HG03558 (cell line): ENCODE measurements around the gene ZNF655.
"Not testable (repeated sequence)": the region's sequence is repeated elsewhere in the genome, so short reads cannot be mapped to it uniquely, and the experiment has no call there.

Source experiments
- ATAC-seq: cut with Tn5 transposase; IDR thresholded peaks from one replicate; pipeline ENCODE4 v1.9.1; 2021; ENCODE audit warnings: moderate number of reproducible peaks; ENCODE audit not compliant: unreplicated experiment; ENCODE audit errors: extremely low read depth

Gene ZNF655

GRCh38 chr7:99559175-99559915, 903 bp downstream of the ZNF655 start:
- no peak for ATAC-seq

DNA sequence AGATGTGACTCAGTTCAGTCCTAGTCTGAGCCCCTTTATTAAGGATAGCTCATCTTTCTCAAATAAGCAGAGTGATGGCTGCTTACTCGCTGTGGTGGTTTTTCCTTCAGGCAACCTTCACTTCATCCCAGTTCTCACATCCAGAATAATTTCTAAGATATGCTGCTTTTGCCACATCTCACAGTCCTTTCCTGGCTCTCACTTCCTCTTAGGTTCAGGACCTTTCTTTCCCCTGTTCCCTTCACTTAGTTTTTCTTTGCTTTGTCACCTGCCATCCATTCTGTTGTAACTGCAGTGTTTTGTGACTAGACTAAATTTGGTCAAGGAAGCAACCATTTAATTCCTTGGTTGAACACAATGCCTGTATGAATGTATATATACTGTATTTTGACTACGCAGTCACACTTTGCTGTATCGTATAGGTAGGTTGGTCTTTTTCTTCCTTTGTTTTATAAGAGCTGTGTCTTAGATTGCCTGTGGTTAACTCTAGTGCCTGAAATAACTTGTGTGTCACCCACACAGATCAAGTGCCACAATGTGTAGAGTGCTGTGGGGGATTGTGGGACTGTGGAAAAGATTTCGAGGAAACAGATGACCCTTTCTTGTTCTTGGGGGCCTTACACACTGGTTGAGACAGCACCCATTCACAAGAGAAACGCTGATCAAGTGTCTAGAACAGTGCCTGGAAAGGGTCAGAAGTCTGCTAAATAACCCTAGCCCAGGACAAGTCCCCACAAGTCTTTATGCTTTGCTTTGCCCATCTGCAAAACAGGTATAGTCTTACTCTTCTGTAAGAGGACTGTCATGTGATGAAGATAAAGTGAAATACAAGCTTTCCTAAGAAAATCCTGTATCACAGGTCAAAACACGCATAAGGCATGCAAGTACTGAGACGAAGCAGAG, 2.6 kb downstream of the ZNF655 start:
- no peak for ATAC-seq

DNA sequence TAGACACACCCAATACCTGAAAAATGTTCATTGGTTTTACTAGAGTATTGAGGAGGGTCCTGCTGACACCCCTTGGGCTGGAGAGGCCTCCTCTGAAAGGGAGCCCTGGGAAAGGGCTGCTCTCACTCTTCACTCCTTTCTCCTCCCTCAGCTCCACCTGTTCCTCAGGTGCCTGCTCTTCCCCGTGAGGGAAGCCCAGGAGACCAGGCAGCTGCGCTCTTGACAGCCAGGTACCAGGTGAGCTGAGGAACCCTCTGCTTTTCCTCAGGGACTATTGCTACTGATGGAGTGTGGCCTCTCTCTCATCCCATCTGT, 3.3 kb downstream of the ZNF655 start:
- ATAC-seq: no peak

DNA sequence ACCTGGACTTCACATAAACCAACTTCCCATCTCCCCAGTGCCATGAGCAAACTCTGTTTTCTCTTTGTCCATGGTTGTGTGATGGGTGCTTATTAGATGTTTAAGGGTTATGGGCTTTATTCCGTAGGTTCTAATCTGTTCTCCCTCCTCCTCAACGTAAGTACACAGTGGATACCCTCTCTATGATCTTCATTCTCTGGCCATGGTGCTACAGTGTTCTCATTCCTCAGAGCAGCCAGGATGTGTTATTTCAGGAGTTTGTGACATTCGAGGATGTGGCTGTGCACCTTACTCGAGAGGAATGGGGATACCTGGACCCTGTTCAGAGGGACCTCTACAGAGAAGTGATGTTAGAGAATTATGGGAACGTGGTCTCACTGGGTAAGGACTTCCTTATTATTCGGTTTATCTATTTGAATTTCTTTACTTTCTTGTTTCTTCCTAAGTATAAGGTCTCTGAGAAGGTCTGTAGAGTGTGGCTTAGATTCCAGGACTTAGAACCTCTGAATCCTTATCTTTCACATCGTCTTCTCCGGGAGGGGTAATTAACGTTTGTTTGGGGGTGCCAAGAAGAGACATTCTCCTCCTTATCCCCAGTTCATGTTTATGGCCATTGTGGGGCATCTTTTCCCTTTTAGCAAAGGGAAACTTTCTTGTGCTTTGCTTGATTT, 3.8 kb downstream of the ZNF655 start:
- no peak for ATAC-seq

GRCh38 chr7:99562832-99563231, 4.4 kb downstream of the ZNF655 start:
- ATAC-seq: no peak

- ATAC-seq: no peak
Observed at GRCh38 chr7:99563650-99564049, 5.2 kb downstream of the ZNF655 start.

- not testable (repeated sequence) for ATAC-seq
Observed at GRCh38 chr7:99568770-99569169, 10.3 kb downstream of the ZNF655 start.

GRCh38 chr7:99571768-99572167, 13.3 kb downstream of the ZNF655 start:
- ATAC-seq: no peak

DNA sequence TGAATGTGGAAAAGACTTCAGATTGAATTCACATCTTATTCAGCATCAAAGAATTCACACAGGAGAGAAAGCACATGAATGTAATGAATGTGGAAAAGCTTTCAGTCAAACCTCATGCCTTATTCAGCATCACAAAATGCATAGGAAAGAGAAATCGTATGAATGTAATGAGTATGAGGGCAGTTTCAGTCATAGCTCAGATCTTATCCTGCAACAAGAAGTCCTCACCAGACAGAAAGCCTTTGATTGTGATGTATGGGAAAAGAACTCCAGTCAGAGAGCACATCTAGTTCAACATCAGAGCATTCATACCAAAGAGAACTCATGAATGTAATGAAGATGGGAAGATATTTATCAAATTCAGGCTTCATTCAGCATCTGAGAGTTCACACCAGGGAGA, 14.8 kb downstream of the ZNF655 start:
- ATAC-seq: no peak

- ATAC-seq: no peak
Observed at GRCh38 chr7:99576251-99576650, 17.8 kb downstream of the ZNF655 start.

- ATAC-seq: no peak
Observed at GRCh38 chr7:99579281-99579955, 21.0 kb downstream of the ZNF655 start.

- no peak for ATAC-seq
Observed at GRCh38 chr7:99579956-99580777, 21.7 kb downstream of the ZNF655 start.

GRCh38 chr7:99580778-99581332, 22.4 kb downstream of the ZNF655 start:
- not testable (repeated sequence) for ATAC-seq

DNA sequence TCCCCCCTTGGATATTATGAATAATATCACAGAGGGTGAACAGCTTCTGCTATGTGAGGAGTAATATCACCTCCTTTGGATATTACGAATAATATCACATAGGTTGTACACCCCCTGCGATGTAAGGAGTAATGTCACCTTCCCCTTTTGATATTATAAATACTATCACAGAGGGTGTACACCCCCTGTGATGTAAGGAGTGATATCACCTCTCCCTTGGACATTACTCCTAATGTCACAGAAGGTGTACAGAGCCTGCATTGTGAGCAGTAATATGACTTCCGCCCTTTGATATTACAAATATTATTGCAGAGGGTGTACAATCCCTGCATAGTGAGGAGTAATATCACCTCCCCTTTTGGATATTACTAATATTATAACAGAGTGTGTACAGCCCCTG, 30.4 kb downstream of the ZNF655 start:
- ATAC-seq: no peak

DNA sequence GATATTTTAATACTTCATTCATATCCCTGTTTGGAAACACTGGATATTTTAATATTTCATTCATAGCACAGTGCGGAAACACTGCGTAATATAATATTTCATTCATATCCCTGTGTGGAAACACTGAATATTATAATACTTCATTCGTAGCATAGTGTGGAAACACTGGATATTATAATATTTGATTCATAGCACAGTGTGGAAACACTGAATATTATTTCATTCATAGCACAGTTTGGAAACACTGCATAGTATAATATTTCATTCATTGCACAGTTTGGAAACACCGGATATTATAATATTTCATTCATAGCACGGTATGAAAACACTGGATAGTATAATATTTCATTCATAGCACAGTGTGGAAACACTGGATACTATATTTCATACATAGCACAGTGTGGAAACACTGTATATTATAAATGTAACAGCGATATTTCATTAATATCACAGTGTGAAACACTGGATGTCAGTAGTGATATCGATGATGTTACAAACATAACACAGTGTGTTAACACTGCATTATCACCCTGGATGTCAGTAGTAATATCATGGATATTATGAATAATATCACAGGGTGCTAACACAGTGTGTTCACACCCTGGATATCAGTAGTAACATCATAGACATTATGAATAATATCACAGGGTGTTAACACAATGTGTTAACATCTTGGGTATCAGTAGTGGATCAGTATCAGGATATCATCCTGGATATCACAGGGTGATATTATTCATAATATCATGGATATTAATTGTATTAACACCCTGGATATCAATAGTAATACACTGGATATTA, 36.7 kb downstream of the ZNF655 start:
- ATAC-seq: no peak

DNA sequence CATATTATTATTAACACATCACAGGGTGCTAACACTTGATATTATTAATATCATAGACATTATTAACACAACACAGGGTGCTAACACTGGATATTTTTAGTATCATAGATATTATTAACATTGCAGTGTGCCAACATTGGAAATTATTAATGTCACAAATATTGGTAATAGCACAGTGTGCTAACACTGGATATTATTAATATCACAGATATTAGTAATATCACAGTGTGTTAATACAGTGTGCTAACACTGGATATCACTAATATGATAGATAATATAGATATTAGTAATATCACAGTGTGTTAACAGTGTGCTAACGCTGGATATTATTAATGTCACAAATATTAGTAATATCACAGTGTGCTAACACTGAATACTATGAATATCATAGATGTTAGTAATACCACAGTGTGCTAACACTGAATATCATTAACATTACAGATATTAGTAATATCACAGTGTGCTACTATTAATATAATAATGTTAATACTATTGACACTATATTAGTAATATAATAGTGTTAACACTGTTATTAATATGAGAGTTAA, 38.0 kb downstream of the ZNF655 start:
- ATAC-seq: no peak

DNA sequence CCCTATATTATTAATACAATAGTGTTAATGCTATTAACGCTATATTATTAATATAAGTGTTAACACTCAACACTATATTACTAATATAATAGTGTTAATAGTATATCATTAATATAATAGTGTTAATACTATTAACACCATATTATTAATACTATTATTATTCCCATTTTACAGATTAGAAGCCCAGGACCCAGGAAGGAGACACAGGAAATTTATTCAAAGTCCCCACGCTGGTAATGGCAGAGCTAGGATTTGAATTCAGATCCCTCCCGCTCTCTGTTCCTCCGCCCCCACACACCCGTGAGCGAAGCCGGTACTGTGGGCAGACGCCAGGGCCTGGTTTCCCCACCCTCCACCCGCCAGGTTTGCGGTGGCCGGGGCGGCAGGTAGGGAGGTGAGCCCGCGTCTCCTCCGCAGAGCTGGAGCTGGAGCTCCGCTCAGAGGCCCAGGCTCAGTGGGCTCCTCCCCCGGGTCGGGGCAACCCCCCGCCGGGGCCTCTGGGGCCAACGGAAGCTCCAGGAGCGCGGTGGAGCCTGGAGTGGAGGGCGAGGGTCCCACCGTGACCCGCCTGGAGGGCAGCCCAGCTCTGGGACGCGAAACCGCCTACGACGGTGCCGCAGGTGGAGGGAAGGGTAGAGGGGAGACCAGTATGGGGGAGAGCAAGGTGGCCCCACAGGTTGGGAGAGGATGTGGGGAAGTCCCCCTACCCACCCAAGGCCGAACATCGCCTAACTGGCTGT, 39.5 kb downstream of the ZNF655 start, which contains the start of gene TMEM225B:
Gene TMEM225B, plus strand, starts transcription at position 506 of the 740 bp plus-strand sequence. CDS start 6,122 bp downstream, outside the sequence.
- ATAC-seq: no peak

DNA sequence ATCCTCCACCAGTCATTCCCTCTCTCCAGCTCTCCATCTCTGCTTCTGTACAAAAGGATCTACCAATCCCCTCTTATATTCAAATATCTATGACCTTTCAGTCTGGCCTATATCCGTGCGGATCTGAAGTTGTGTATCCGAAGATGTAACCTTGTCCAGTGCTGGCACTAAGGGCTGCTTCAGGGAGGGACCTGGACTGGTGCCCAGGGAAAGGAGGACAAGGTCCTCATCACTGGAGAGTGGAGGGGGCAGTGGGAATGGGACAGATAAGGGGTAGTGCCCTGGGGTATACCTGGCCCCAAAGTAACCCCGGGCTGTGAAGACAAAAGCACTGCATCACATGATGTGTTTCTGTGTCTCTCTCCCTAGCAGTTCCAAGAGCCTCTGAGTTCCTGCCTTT, 41.4 kb downstream of the ZNF655 start:
- no peak for ATAC-seq
